GM12865 (cell line): ENCODE data around the gene ITIH3.

Experiments
- DNase-seq: peaks from one replicate; pipeline ENCODE4 v3.0.0; 2010; ENCODE audit warnings: low read depth
- H3K4me3 ChIP-seq: 2 replicates; pipeline ENCODE4 v1.5.1; 2011; ENCODE audit warnings: mild to moderate bottlenecking, low read depth, low read length, control low read depth
- CTCF ChIP-seq: IDR thresholded peaks from 2 replicates; pipeline ENCODE4 v1.5.1; 2011; ENCODE audit warnings: low read length, control low read depth, low read depth, inconsistent platforms; ENCODE audit not compliant: insufficient read depth; ENCODE audit errors: missing control alignments

The ITIH3 gene

DNA sequence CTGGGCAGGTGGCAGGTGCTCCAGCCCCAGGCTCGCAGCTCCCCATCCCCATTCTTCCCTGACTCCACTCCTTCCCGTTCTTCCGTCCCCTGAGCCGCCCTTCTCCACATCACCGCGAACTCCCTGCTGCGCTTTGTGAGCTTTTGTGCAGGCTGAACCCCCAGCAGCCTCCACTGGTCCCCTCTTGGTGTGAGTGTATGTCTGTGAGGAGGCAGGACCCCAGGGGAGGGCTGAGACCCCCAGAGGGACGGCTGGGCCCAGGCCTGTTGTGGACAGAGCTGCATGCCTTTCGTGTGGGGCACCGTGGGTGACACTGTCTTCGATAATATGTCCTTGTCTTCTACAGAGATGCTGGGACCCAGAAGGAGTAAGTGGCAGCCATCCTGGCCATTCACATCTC, 7.3 kb upstream of the ITIH3 start:
- TF ChIP-seq CTCF, result no peak
- no peak overlapping the region for H3K4me3 ChIP-seq
- DNase-seq, result no peak

DNA sequence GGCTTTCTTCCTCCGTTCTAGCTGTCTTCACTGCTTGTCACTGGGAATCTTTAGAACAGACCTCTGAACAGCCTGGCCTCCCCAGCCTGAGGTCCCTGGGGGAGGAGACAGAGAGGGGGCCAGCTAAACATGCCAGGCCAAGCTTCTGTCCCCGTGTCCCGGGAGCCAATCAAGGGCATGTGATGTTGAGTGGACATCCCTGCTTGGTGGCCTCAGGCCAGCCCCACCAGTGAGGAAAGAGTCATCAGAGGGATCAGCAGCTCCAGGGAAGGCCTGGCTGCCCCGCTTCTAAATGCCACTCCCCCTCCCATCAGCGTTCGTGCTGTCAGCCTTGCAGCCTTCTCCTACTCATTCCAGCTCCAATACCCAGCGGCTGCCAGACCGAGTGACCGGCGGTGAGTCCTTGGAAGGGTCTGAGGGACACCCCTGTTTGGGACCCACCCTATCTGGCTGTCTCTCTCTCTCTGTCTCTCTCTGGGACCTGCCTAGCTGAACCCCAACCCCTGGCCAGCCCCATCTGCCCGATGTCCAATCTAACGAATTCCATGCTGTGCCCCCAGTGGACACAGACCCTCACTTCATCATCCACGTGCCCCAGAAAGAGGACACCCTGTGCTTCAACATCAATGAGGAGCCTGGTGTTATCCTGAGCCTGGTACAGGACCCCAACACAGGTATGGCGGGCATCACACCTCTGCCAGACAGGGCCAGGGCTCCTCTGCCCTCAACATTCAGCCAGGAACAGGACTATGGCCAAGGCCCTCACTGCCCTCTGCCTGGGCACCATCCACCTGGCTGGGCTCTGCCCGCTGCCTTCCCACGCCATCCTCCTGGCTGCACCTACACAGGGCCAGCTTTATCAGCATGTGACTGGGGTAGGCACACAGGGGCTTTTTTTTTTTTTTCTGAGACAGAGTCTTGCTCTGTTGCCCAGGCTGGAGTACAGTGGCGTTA, 6.6 kb upstream of the ITIH3 start:
- H3K4me3 ChIP-seq, result no peak overlapping the region
- DNase-seq, result no peak
- TF ChIP-seq CTCF, result no peak

- DNase-seq, result no peak
- no peak overlapping the region for H3K4me3 ChIP-seq
- no peak for TF ChIP-seq CTCF
Observed at GRCh38 chr3:52788890-52789745, 5.5 kb upstream of the ITIH3 start.

- TF ChIP-seq CTCF, result no peak
- H3K4me3 ChIP-seq, result no peak overlapping the region
- no peak for DNase-seq
Observed at GRCh38 chr3:52789746-52790040, 4.9 kb upstream of the ITIH3 start.

DNA sequence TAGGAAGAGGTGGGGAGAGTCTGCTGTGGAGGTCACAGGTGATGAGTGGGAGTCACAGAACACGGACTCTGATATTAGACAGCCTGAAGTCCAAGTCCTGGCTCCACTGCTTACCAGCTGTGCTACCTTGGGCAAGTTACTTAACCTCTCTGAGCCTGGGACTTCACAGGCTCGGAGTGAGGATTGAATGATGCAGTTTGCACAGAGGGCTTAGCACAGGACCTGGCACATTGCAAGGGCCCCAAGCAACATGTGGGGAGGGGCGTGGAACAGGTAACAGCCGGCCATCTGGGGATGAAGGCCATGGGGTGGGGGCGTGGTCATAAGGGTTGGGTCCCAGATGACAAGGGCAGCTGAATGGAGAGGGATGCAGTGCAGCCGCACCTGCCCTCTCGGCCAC, 4.3 kb upstream of the ITIH3 start:
- TF ChIP-seq CTCF, result no peak
- H3K4me3 ChIP-seq, result no peak overlapping the region
- DNase-seq, result no peak

- TF ChIP-seq CTCF, result no peak
- no peak overlapping the region for H3K4me3 ChIP-seq
- no peak for DNase-seq
Observed at GRCh38 chr3:52790741-52791140, 3.9 kb upstream of the ITIH3 start.

GRCh38 chr3:52791366-52791765, 3.2 kb upstream of the ITIH3 start:
- no peak for TF ChIP-seq CTCF
- no peak for DNase-seq
- H3K4me3 ChIP-seq, result no peak overlapping the region
